SKM-1 (cell line): ENCODE results near the gene EFEMP2.

ENCODE experiments used
- DNase-seq: peaks from one replicate; lab custom pipeline; 2025; ENCODE audit not compliant: unreplicated experiment; lab: John Stamatoyannopoulos, UW

EFEMP2 gene

GRCh38 chr11:65885808-65886536 is 13.4 kb upstream of the EFEMP2 start:
- no peak for DNase-seq

- no peak for DNase-seq
Observed at GRCh38 chr11:65885231-65885630, 12.6 kb upstream of the EFEMP2 start.

- peak; percentile 41 for DNase-seq
Observed at GRCh38 chr11:65884716-65885092, 12.1 kb upstream of the EFEMP2 start.

GRCh38 chr11:65883786-65884715 is 11.5 kb upstream of the EFEMP2 start:
- no peak for DNase-seq

GRCh38 chr11:65883058-65883761 is 10.6 kb upstream of the EFEMP2 start:
- no peak for DNase-seq

GRCh38 chr11:65882120-65883057 is 9.8 kb upstream of the EFEMP2 start:
- no peak for DNase-seq

- DNase-seq = no peak
Observed at GRCh38 chr11:65880844-65881421, 8.3 kb upstream of the EFEMP2 start.

- DNase-seq = no peak
Observed at GRCh38 chr11:65880027-65880426, 7.4 kb upstream of the EFEMP2 start.

- DNase-seq = no peak
Observed at GRCh38 chr11:65879617-65880016, 7.0 kb upstream of the EFEMP2 start, which contains the start of gene CTSW. Gene CTSW, plus strand, starts transcription at chr11:65879837. Its CDS starts 18 bp downstream, at chr11:65879855.

GRCh38 chr11:65873318-65874156 is 937 bp upstream of the EFEMP2 start:
- peak; percentile 81 for DNase-seq

- no peak for DNase-seq
Observed at GRCh38 chr11:65871811-65872548, 620 bp downstream of the EFEMP2 start.

- DNase-seq = no peak
Observed at GRCh38 chr11:65870706-65871681, 1.6 kb downstream of the EFEMP2 start.

- DNase-seq = no peak
Observed at GRCh38 chr11:65870307-65870658, 2.3 kb downstream of the EFEMP2 start.

- DNase-seq = no peak
Observed at GRCh38 chr11:65869643-65870306, 2.8 kb downstream of the EFEMP2 start.

- DNase-seq = no peak
Observed at GRCh38 chr11:65868907-65869306, 3.7 kb downstream of the EFEMP2 start.

GRCh38 chr11:65868076-65868667 is 4.4 kb downstream of the EFEMP2 start:
- DNase-seq = no peak
